ENCODE data around the gene ZNF90.
"Not testable (repeated sequence)": the region's sequence is repeated elsewhere in the genome, so short reads cannot be mapped to it uniquely, and the experiment has no call there.

The ZNF90 gene

DNA sequence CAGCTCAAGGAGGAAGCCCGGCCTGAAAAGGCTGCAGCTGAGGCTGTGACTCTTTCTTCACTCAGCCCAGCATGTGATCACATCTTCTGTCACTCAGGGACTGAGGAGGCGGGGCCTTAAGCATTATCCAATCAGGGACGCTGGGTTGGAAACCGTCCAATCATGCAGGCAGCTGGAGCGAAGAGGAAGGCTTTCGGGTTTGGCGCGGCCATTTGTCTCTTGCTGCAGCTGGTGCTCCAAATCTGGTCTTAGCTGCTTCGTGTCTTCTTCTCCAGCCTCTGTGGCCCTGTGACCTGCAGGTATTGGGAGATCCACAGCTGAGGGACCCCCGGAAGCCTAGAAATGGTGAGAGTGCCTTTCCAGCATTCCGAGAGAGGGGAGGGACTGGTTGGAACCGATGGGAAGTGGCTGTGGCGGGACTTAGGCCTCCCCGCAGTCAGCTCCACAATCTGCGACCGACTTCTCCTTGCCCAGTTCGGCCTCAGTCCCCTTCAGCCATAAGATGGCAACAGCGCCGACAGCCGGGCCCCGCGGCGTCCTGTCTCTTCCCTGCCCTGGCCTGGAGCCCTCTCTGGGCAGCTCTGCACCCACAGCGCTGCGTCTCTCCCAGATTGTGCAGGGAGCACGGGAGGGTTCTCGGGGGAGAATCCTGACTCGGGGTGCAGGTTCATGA, at the start of gene ZNF90:
ZNF90 (plus strand) TSS at position 210 of the 673 bp plus-strand sequence; CDS start at position 343, 133 bp downstream.
- peak within 1 kb of the TSS; percentile 73 for H3K27ac ChIP-seq
- TF ChIP-seq, protein P1, sequence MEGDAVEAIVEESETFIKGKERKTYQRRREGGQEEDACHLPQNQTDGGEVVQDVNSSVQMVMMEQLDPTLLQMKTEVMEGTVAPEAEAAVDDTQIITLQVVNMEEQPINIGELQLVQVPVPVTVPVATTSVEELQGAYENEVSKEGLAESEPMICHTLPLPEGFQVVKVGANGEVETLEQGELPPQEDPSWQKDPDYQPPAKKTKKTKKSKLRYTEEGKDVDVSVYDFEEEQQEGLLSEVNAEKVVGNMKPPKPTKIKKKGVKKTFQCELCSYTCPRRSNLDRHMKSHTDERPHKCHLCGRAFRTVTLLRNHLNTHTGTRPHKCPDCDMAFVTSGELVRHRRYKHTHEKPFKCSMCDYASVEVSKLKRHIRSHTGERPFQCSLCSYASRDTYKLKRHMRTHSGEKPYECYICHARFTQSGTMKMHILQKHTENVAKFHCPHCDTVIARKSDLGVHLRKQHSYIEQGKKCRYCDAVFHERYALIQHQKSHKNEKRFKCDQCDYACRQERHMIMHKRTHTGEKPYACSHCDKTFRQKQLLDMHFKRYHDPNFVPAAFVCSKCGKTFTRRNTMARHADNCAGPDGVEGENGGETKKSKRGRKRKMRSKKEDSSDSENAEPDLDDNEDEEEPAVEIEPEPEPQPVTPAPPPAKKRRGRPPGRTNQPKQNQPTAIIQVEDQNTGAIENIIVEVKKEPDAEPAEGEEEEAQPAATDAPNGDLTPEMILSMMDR (conservative IDR thresholded peaks at IDR 0.05) = peak; percentile 12; the same call in 1 of the 2 replicates

GRCh38 chr19:20028611-20029010, 49.2 kb upstream of the ZNF90 start:
- TF ChIP-seq, protein P1 (conservative IDR thresholded peaks at IDR 0.05) = no peak
- H3K27ac ChIP-seq = no peak overlapping the region

GRCh38 chr19:20035935-20036334, 41.9 kb upstream of the ZNF90 start:
- TF ChIP-seq, protein P1 (conservative IDR thresholded peaks at IDR 0.05) = no peak
- H3K27ac ChIP-seq = no peak overlapping the region

DNA sequence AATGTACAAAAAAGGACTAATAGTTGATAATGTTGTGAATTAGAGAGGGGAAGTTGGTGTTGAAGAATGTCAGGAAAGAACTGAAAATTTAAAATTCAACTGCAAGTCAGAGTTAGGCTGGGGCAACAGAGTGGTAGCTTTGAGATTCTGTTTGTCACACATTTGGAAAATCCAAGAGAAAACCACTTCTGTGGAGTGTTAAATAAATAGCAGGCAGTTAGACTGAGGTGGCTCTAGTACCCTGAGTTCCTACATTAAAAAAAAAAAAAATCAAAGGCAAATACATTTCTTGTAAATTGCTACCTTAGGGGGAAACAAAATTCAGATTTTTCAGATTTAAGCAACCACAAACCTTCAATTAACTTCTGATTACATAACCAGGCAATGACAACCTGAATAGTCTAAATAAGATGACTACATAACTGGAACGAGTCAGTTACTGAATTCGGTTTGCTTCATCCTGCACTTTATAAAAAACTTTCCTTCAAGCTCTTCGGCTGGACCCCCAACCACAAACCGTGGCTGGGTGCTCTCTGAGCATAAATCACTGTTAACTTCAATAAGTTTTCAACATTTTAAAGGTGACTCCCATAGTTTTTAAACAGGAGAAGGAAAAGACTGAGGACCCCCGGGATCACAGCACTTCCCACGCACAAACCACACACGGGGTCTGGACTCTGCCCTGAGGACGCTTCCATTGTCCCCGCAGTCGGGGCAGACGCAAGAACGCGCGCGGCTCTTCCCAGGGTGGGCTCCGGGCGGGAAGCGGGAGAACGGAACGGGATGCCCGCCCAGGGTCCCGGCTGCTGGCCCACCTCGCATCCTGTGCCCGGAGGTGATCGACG, 39.2 kb upstream of the ZNF90 start:
- TF ChIP-seq, protein P1 (conservative IDR thresholded peaks at IDR 0.05) = no peak
- peak overlapping the region; percentile 82 for H3K27ac ChIP-seq

DNA sequence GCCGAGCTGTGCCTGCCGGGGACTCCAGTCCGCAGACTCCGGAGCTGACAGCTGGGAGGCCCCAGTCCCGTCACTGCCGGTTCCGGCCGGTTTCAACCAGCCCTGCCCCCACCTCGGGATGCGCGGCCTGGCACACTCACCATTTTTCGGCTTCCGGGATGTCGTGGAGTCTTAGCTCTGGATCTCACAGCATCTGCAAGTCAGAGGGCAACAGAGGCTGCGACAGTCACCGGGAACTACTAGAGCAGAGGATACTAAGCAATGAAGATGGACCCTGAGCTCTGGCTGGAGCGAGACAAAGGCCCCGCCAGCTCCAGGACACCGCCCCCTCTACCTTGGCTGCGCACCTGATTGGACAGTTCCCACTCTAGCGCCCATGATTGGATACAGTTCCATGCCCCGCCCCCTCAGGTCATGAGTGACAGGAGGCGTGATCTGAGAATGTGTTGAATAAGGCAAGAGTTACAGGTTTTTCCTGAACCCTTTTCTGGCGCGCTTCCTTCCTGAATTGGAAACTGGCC, 38.5 kb upstream of the ZNF90 start, which contains the start of gene ZNF682:
ZNF682 (minus strand) TSS at position 303 of the 521 bp plus-strand sequence; CDS start at position 143, 160 bp downstream.
- TF ChIP-seq, protein P1 (conservative IDR thresholded peaks at IDR 0.05) = no peak
- peak within 1 kb of the TSS; percentile 82 for H3K27ac ChIP-seq

DNA sequence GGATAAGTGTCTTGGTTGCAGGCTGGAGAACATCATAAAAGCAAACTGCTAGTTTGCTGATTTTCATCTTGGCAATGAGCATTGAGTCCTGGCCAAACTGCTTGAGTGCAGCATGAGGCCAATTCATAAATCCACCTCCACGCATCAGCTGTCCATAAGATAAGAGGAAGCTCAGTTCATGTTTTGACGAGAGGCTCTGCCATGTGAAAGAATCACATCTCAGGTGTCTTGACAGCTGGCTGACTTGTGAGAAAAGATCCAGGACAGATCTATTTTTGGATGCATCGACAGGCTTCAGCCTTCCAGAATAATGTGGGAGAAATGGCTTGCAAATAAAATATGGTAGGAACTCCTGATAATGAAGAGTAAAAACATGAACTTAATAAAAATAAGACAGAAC, 33.1 kb upstream of the ZNF90 start:
- H3K27ac ChIP-seq = no peak overlapping the region
- TF ChIP-seq, protein P1 (conservative IDR thresholded peaks at IDR 0.05) = no peak

GRCh38 chr19:20045742-20046141, 32.1 kb upstream of the ZNF90 start:
- not testable (repeated sequence) for H3K27ac ChIP-seq

All from VCaP (cell line).